Gastroesophageal sphincter (tissue), 3 donors: Measurements from ENCODE around the gene ARHGEF19.

Source experiments
- EP300 ChIP-seq: sonication (generic); formaldehyde crosslinking; IDR thresholded peaks from one replicate; pipeline ENCODE4 v1.6.1; 2017; ENCODE audit warnings: antibody characterized with exemption, mild to moderate bottlenecking
- POLR2A ChIP-seq, 2 donors: fragments of 450-650 bp; IDR thresholded peaks; one replicate each; pipeline ENCODE4 v1.6.1; 2017; ENCODE audit warnings: antibody characterized with exemption in 2 of 2, mild to moderate bottlenecking in 2 of 2, moderate library complexity in 1 of 2
- POLR2AphosphoS5 ChIP-seq: sonication (generic); formaldehyde crosslinking; IDR thresholded peaks from one replicate; pipeline ENCODE4 v1.6.1; 2017; ENCODE audit warnings: antibody characterized with exemption
- TF ChIP-seq, protein P1 (sequence below), 4 experiments: fragments of 200-600 bp in 2 of 4; fragments of 450-650 bp in 2 of 4; sonication (generic) in 1 of 4; IDR thresholded peaks; one replicate each; pipeline ENCODE4 v1.5.1; 2017 to 2019; ENCODE audit warnings: antibody characterized with exemption in 4 of 4, mild to moderate bottlenecking in 2 of 4, moderate library complexity in 2 of 4

DNA sequence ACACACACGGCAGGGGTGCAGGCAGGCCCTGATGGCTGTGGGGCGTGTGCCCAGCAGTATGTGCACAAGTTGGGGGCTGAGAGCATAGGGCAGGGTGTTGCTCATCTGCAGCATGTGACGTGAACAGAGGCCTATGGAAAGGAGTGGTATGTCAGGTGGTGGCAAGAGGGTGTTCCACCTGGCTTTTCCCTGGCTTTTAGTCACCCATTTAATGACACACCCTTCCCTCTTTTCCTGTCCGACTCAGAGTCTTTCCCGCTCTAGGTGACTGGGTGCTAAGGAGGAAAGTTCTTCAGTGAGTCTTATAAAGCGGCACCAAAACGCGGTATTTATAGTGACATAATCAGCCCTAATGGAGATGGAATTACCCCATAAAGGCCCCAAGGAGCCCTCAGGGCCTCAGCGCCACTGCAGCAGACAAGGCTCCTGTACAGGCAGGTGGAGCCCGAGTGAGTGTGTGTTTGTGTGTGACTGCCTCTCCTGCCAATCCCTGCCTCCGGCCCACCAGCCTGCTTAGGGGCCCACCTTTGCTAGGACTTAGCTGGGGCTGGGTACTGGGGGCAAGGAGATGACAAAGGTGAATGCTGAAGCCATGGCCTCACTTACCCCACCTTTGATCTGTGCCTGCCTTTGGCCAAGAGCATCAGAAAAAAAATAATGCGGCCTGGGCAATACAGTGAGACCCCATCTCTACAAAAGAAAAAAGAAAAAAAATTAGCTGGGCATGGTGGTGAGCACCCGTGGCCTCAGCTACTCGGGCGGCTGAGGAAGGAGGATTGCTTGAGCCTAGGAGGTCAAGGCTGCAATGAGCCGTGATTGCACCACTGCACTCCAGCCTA, 53.2 kb downstream of the ARHGEF19 start:
- TF ChIP-seq, protein P1, sequence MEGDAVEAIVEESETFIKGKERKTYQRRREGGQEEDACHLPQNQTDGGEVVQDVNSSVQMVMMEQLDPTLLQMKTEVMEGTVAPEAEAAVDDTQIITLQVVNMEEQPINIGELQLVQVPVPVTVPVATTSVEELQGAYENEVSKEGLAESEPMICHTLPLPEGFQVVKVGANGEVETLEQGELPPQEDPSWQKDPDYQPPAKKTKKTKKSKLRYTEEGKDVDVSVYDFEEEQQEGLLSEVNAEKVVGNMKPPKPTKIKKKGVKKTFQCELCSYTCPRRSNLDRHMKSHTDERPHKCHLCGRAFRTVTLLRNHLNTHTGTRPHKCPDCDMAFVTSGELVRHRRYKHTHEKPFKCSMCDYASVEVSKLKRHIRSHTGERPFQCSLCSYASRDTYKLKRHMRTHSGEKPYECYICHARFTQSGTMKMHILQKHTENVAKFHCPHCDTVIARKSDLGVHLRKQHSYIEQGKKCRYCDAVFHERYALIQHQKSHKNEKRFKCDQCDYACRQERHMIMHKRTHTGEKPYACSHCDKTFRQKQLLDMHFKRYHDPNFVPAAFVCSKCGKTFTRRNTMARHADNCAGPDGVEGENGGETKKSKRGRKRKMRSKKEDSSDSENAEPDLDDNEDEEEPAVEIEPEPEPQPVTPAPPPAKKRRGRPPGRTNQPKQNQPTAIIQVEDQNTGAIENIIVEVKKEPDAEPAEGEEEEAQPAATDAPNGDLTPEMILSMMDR (IDR thresholded peaks at IDR 0.05), result no peak
- TF ChIP-seq POLR2AphosphoS5 (no peak), POLR2A (IDR thresholded peaks at IDR 0.05) (no peak), EP300 (no peak)
